ENCODE results near the gene CACHD1.

The CACHD1 gene

GRCh38 chr1:64451440-64451839 is 18.5 kb upstream of the CACHD1 start:
- no peak overlapping the region for H2AFZ ChIP-seq (ENCODE audit: insufficient read depth, low read length, poor library complexity)
- no peak overlapping the region for H3K18ac ChIP-seq (ENCODE audit: low read length)
- no peak overlapping the region for H3K4me2 ChIP-seq (ENCODE audit: low read length)
- no peak overlapping the region for H2BK120ac ChIP-seq (ENCODE audit: insufficient read depth, low read length, poor library complexity)
- WGBS (ENCODE audit: extremely low coverage, insufficient coverage, insufficient read length), result no CpG with 5 or more reads among the region's 1 CpG
- H4K12ac ChIP-seq (ENCODE audit: low read depth, low read length), result no peak overlapping the region
- H4K91ac ChIP-seq (ENCODE audit: low read depth, low read length), result no peak overlapping the region
- no peak overlapping the region for H3K14ac ChIP-seq (ENCODE audit: low read length)
- H3K4me1 ChIP-seq (ENCODE audit: control insufficient read depth in 1 of 2, insufficient read depth in 2 of 2, low read length in 2 of 2), result no peaks in the 10 kb centered on the region
- no peak overlapping the region for H3K27ac ChIP-seq (ENCODE audit: low read depth, low read length)
- H3K9me3 ChIP-seq (ENCODE audit: insufficient read depth, low read depth, low read length), result no peaks in the 10 kb centered on the region
- DNase-seq, result no peak
- no peaks in the 10 kb centered on the region for H3K27me3 ChIP-seq (ENCODE audit: insufficient read depth, low read length)
- H2AK5ac ChIP-seq (ENCODE audit: low read length), result no peak overlapping the region
- no peak overlapping the region for H3K4me3 ChIP-seq (ENCODE audit: low read depth, low read length)
- H3K9ac ChIP-seq (ENCODE audit: low read length), result no peak overlapping the region
- H3K79me1 ChIP-seq (ENCODE audit: low read length), result no peaks in the 10 kb centered on the region
- H2BK12ac ChIP-seq (ENCODE audit: low read length), result no peak overlapping the region
- H3K79me2 ChIP-seq (ENCODE audit: control insufficient read depth, insufficient read depth, low read length, poor library complexity), result no peaks in the 10 kb centered on the region
- H4K8ac ChIP-seq (ENCODE audit: low read depth, low read length), result no peak overlapping the region
- no peaks in the 10 kb centered on the region for H3K36me3 ChIP-seq (ENCODE audit: control insufficient read depth in 1 of 2, insufficient read depth in 2 of 2, low read length in 2 of 2)
- H3K23ac ChIP-seq (ENCODE audit: low read length), result no peak overlapping the region
- no peak overlapping the region for H3K4ac ChIP-seq (ENCODE audit: low read depth, low read length)
- no peak overlapping the region for H2BK5ac ChIP-seq (ENCODE audit: low read depth, low read length, poor library complexity)

- no peaks in the 10 kb centered on the region for H3K27me3 ChIP-seq (ENCODE audit: insufficient read depth, low read length)
- DNase-seq, result peak in 1 of 2 donors; percentile 27
- H3K27ac ChIP-seq (ENCODE audit: low read depth, low read length), result no peak overlapping the region
- no peak overlapping the region for H4K91ac ChIP-seq (ENCODE audit: low read depth, low read length)
- no peaks in the 10 kb centered on the region for H3K36me3 ChIP-seq (ENCODE audit: control insufficient read depth in 1 of 2, insufficient read depth in 2 of 2, low read length in 2 of 2)
- no peaks in the 10 kb centered on the region for H3K79me2 ChIP-seq (ENCODE audit: control insufficient read depth, insufficient read depth, low read length, poor library complexity)
- H3K14ac ChIP-seq (ENCODE audit: low read length), result no peak overlapping the region
- H3K23ac ChIP-seq (ENCODE audit: low read length), result no peak overlapping the region
- H3K4me2 ChIP-seq (ENCODE audit: low read length), result no peak overlapping the region
- no peak overlapping the region for H3K4me3 ChIP-seq (ENCODE audit: low read depth, low read length)
- H2BK120ac ChIP-seq (ENCODE audit: insufficient read depth, low read length, poor library complexity), result no peak overlapping the region
- no CpG with 5 or more reads among the region's 3 CpGs for WGBS (ENCODE audit: extremely low coverage, insufficient coverage, insufficient read length)
- no peaks in the 10 kb centered on the region for H3K79me1 ChIP-seq (ENCODE audit: low read length)
- H3K18ac ChIP-seq (ENCODE audit: low read length), result no peak overlapping the region
- no peak overlapping the region for H2BK12ac ChIP-seq (ENCODE audit: low read length)
- H4K12ac ChIP-seq (ENCODE audit: low read depth, low read length), result no peak overlapping the region
- no peaks in the 10 kb centered on the region for H3K4me1 ChIP-seq (ENCODE audit: control insufficient read depth in 1 of 2, insufficient read depth in 2 of 2, low read length in 2 of 2)
- H3K4ac ChIP-seq (ENCODE audit: low read depth, low read length), result no peak overlapping the region
- no peak overlapping the region for H3K9ac ChIP-seq (ENCODE audit: low read length)
- H2AFZ ChIP-seq (ENCODE audit: insufficient read depth, low read length, poor library complexity), result no peak overlapping the region
- H4K8ac ChIP-seq (ENCODE audit: low read depth, low read length), result no peak overlapping the region
- no peak overlapping the region for H2AK5ac ChIP-seq (ENCODE audit: low read length)
- no peaks in the 10 kb centered on the region for H3K9me3 ChIP-seq (ENCODE audit: insufficient read depth, low read depth, low read length)
- no peak overlapping the region for H2BK5ac ChIP-seq (ENCODE audit: low read depth, low read length, poor library complexity)
Measured at GRCh38 chr1:64453688-64454087, 16.2 kb upstream of the CACHD1 start.

- H3K23ac ChIP-seq (ENCODE audit: low read length), result no peak overlapping the region
- no peak overlapping the region for H3K18ac ChIP-seq (ENCODE audit: low read length)
- no peak for DNase-seq
- no peaks in the 10 kb centered on the region for H3K4me1 ChIP-seq (ENCODE audit: control insufficient read depth in 1 of 2, insufficient read depth in 2 of 2, low read length in 2 of 2)
- H3K9ac ChIP-seq (ENCODE audit: low read length), result no peak overlapping the region
- no peak overlapping the region for H4K91ac ChIP-seq (ENCODE audit: low read depth, low read length)
- no peaks in the 10 kb centered on the region for H3K79me1 ChIP-seq (ENCODE audit: low read length)
- no peak overlapping the region for H3K27ac ChIP-seq (ENCODE audit: low read depth, low read length)
- H2AK5ac ChIP-seq (ENCODE audit: low read length), result no peak overlapping the region
- no peaks in the 10 kb centered on the region for H3K9me3 ChIP-seq (ENCODE audit: insufficient read depth, low read depth, low read length)
- no peak overlapping the region for H3K4me3 ChIP-seq (ENCODE audit: low read depth, low read length)
- H3K27me3 ChIP-seq (ENCODE audit: insufficient read depth, low read length), result no peaks in the 10 kb centered on the region
- H2AFZ ChIP-seq (ENCODE audit: insufficient read depth, low read length, poor library complexity), result no peak overlapping the region
- H3K14ac ChIP-seq (ENCODE audit: low read length), result no peak overlapping the region
- H4K12ac ChIP-seq (ENCODE audit: low read depth, low read length), result no peak overlapping the region
- no peak overlapping the region for H2BK5ac ChIP-seq (ENCODE audit: low read depth, low read length, poor library complexity)
- no peak overlapping the region for H2BK120ac ChIP-seq (ENCODE audit: insufficient read depth, low read length, poor library complexity)
- no peak overlapping the region for H3K4me2 ChIP-seq (ENCODE audit: low read length)
- no peak overlapping the region for H3K4ac ChIP-seq (ENCODE audit: low read depth, low read length)
- H2BK12ac ChIP-seq (ENCODE audit: low read length), result no peak overlapping the region
- no CpG with 5 or more reads among the region's 1 CpG for WGBS (ENCODE audit: extremely low coverage, insufficient coverage, insufficient read length)
- no peaks in the 10 kb centered on the region for H3K79me2 ChIP-seq (ENCODE audit: control insufficient read depth, insufficient read depth, low read length, poor library complexity)
- no peaks in the 10 kb centered on the region for H3K36me3 ChIP-seq (ENCODE audit: control insufficient read depth in 1 of 2, insufficient read depth in 2 of 2, low read length in 2 of 2)
- H4K8ac ChIP-seq (ENCODE audit: low read depth, low read length), result no peak overlapping the region
Measured at GRCh38 chr1:64458915-64459314, 11.0 kb upstream of the CACHD1 start.

GRCh38 chr1:64459743-64460142 is 10.2 kb upstream of the CACHD1 start:
- H4K12ac ChIP-seq (ENCODE audit: low read depth, low read length), result no peak overlapping the region
- H2BK12ac ChIP-seq (ENCODE audit: low read length), result no peak overlapping the region
- H3K14ac ChIP-seq (ENCODE audit: low read length), result no peak overlapping the region
- H3K23ac ChIP-seq (ENCODE audit: low read length), result no peak overlapping the region
- no peak overlapping the region for H2BK120ac ChIP-seq (ENCODE audit: insufficient read depth, low read length, poor library complexity)
- no peaks in the 10 kb centered on the region for H3K4me1 ChIP-seq (ENCODE audit: control insufficient read depth in 1 of 2, insufficient read depth in 2 of 2, low read length in 2 of 2)
- H2AFZ ChIP-seq (ENCODE audit: insufficient read depth, low read length, poor library complexity), result no peak overlapping the region
- no peaks in the 10 kb centered on the region for H3K79me2 ChIP-seq (ENCODE audit: control insufficient read depth, insufficient read depth, low read length, poor library complexity)
- no peak for DNase-seq
- no peak overlapping the region for H3K27ac ChIP-seq (ENCODE audit: low read depth, low read length)
- H3K27me3 ChIP-seq (ENCODE audit: insufficient read depth, low read length), result no peaks in the 10 kb centered on the region
- H3K4me3 ChIP-seq (ENCODE audit: low read depth, low read length), result no peak overlapping the region
- H3K4ac ChIP-seq (ENCODE audit: low read depth, low read length), result no peak overlapping the region
- H3K79me1 ChIP-seq (ENCODE audit: low read length), result no peaks in the 10 kb centered on the region
- no peak overlapping the region for H3K9ac ChIP-seq (ENCODE audit: low read length)
- H2BK5ac ChIP-seq (ENCODE audit: low read depth, low read length, poor library complexity), result no peak overlapping the region
- H3K4me2 ChIP-seq (ENCODE audit: low read length), result no peak overlapping the region
- H2AK5ac ChIP-seq (ENCODE audit: low read length), result no peak overlapping the region
- H3K36me3 ChIP-seq (ENCODE audit: control insufficient read depth in 1 of 2, insufficient read depth in 2 of 2, low read length in 2 of 2), result no peaks in the 10 kb centered on the region
- H4K91ac ChIP-seq (ENCODE audit: low read depth, low read length), result no peak overlapping the region
- WGBS (ENCODE audit: extremely low coverage, insufficient coverage, insufficient read length), result no CpG with 5 or more reads among the region's 5 CpGs
- H3K9me3 ChIP-seq (ENCODE audit: insufficient read depth, low read depth, low read length), result no peaks in the 10 kb centered on the region
- no peak overlapping the region for H3K18ac ChIP-seq (ENCODE audit: low read length)
- H4K8ac ChIP-seq (ENCODE audit: low read depth, low read length), result no peak overlapping the region

Data from trophoblast cell (in vitro differentiated cells and primary cell).